SH-SY5Y (cell line): ENCODE measurements around the gene A4GALT.

Source experiments
- GATA2 ChIP-seq: IDR thresholded peaks from 2 replicates; pipeline ENCODE4 v1.6.1; 2011; ENCODE audit warnings: mild to moderate bottlenecking, low read depth, low read length
- GATA3 ChIP-seq: IDR thresholded peaks from 2 replicates; pipeline ENCODE4 v1.6.1; 2011; ENCODE audit warnings: low read depth, mild to moderate bottlenecking, low read length, moderate library complexity

- TF ChIP-seq GATA3, result no peak
- no peak for TF ChIP-seq GATA2
Observed at GRCh38 chr22:42699976-42700352, 20.7 kb downstream of the A4GALT start.
